GM18951 (cell line): ENCODE data around the gene KCNK2.

Experiments
- POLR2A ChIP-seq: IDR thresholded peaks from 4 replicates; pipeline ENCODE4 v1.6.1; 2011; ENCODE audit warnings: mild to moderate bottlenecking; ENCODE audit not compliant: insufficient read length, insufficient read depth; ENCODE audit errors: extremely low read depth
- in situ Hi-C: fragments of 300-500 bp; cut with MboI; formaldehyde crosslinking; loops from one replicate; pipeline ENCODE4 v1.12.0; 2022; ENCODE audit warnings: low sequenced_read_pairs, mixed read lengths, inconsistent platforms; ENCODE audit not compliant: unreplicated experiment

Gene KCNK2

GRCh38 chr1:215215846-215216245, 133.3 kb downstream of the KCNK2 start:
- in situ Hi-C loops = no loop called here
- no peak for TF ChIP-seq POLR2A

GRCh38 chr1:215219372-215219771, 136.8 kb downstream of the KCNK2 start:
- in situ Hi-C loops = no loop called here
- no peak for TF ChIP-seq POLR2A

DNA sequence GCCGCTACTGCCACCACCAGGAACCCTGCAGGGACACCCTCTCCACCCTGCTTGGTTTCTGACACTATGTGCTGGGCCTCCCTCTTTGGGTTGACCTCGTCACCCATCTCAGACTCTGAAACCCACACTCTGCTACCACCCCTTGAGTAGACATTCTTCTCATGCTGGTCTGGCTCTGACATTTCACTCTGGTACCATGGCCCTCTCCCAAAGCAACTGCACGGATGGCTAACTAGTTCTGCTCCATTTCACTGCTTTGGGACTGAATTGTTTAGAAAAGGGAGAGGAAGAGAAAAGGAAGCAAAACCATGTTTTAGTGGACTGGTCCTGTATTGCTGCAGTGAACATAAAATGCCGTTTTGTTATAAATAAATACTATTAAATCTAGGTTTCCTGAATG, 137.8 kb downstream of the KCNK2 start:
- no peak for TF ChIP-seq POLR2A
- in situ Hi-C loops = no loop called here

GRCh38 chr1:215226757-215227156, 144.2 kb downstream of the KCNK2 start:
- in situ Hi-C loops = no loop called here

DNA sequence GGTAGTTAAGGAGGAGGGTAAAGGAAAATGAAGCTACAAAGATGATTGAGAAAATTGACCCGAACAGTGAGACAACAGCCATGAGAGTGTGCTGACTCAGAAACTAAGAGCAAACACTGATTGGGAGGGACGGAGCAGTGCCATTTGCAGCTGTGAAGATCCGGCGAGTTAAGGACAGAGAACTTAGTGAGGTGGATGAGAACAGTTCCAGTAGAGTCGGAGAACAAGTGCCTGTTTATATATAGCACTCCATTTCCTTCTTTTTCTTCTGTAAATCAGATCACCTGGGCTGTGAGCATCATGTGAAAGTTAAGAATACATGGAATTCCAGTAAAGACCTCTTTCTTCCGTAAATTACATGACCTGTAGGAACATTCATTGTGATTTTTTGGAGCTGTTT, 145.7 kb downstream of the KCNK2 start:
- in situ Hi-C loops = no loop called here

More at GRCh38 chr1:215226757-215227156, 144.2 kb downstream of the KCNK2 start:
- no peak for TF ChIP-seq POLR2A

DNA sequence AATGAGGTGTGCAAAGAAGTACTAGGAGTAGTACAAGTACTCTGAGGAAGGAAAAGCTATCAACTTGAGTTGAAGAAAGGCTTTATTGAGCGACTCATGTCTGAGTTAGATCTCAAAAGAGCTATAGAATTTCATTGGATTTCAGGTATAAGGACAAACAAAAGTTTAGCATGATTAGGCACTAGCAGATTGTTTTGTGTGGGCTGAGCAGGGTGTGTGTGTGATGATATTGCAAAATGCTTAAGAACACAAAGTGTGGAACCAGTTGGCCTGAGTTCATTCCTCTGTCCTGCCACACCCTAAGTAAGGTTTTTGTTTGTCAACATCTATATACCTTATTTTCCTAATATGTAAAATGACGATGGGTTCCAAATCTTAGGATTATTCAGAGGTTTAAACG, 158.9 kb downstream of the KCNK2 start:
- no peak for TF ChIP-seq POLR2A
- in situ Hi-C loops = no loop called here

More for the DNA sequence above, 145.7 kb downstream of the KCNK2 start:
- no peak for TF ChIP-seq POLR2A

DNA sequence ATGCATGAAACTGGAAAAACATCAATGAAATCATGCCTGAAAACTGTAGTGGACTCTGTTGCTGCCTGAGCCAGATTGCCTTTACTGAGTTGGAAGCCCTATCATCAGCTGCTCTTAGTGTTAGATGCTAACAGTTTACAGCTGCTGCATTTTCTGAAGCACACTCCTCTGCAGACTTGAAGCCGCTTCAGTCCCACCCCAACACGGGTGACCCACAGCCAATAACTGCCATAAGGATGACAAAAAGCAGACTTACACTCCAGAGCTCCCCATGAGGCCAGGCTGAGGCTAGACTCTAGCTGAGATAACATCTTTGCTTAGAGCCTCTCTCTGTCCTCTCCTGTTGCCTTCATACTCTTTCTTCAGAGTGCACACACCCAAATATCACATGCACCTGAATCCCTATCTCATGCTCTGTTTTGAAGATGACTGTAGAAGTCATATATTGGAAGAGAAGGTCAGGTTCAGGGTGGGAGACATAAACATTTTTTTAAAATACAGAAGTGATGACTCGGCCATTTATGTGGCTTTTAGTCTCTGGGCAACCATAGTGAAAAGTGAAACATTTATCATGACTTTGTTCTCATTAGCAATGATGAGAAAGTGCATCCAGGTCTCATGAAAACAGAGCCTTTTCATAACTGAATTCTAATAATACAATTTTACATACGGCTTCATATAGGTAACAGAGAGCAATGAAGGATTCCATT, 161.0 kb downstream of the KCNK2 start:
- TF ChIP-seq POLR2A = no peak
- in situ Hi-C loops = no loop called here

DNA sequence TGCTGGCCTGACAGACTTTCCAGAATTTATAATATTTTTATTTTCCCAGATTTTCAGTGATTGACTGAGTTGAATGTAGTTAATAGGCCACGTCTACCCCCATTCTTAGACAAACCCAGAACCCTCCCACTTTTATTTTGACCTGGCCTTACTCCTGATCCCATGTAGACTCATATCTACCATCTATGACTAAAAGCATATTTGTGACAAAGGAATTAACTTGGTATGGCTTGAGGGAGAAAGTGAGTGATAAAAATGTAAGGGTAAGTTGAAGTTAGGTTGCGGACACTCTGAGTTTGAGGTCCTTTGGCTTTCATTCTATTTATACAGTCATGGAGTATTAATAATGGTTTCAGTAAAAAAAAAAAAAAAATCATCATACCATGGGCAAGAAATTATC, 168.4 kb downstream of the KCNK2 start:
- TF ChIP-seq POLR2A = no peak
- in situ Hi-C loops = no loop called here

- in situ Hi-C loops = no loop called here
- no peak for TF ChIP-seq POLR2A
Observed at GRCh38 chr1:215251428-215251827, 168.9 kb downstream of the KCNK2 start.

- in situ Hi-C loops = no loop called here
- no peak for TF ChIP-seq POLR2A
Observed at GRCh38 chr1:215252164-215252563, 169.6 kb downstream of the KCNK2 start.

- TF ChIP-seq POLR2A = no peak
- in situ Hi-C loops = no loop called here
Observed at GRCh38 chr1:215256936-215257679, 174.6 kb downstream of the KCNK2 start.

DNA sequence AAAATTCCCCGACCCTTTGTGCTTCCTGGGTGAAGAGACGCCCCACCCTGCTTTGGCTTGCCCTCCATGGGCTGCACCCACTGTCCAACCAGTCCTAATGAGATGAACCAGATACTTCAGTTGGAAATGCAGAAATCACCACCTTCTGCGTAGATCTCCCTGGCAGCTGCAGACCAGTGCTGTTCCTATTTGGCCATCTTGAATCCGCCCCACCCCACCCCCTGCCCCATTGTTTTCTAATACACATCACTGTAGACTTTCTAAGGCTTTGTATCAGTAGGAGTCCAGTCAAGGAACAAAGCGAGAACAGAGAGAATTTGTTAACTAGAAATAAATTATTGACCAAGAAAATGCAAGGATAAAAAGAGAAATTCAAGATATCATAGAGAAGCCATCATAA, 178.2 kb downstream of the KCNK2 start:
- in situ Hi-C loops = no loop called here
- no peak for TF ChIP-seq POLR2A

DNA sequence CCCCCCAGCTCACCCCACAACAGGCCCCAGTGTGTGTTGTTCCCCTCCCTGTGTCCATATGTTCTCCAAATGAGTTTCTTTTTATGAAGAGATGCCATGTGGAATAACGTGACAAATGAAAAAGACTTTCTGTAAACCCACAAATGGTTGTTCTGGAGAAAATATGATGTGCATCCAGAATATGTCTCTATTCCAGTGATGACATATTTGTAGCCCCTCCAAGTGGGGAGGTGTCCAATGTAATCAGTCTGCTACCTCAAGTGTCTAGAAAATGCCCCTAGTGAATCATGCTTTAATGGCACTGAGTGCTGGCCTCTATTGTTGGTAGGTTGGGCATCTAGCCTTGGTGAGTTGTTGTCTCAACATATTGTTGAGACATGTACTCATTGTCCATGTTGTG, 179.6 kb downstream of the KCNK2 start:
- TF ChIP-seq POLR2A = no peak
- in situ Hi-C loops = no loop called here

DNA sequence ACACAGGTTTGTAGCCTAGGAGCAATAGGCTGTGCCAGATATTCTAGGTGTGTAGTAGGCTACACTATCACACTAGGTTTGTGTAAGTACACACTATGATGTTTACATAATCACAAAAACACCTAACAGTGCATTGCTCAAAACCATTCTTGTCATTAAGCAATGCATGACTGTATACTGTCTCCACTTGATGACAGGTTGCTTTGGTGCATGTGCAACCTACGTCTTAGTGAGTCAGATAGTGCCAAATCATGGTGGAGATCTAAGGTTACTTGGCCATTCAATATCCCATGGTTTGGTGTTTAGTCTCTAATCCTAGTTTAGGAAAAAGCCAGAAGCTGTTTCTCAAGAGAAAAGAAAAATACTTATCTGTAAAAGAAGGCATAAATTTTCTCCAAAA, 181.1 kb downstream of the KCNK2 start:
- no peak for TF ChIP-seq POLR2A
- in situ Hi-C loops = no loop called here
